WTC11 (cell line): ENCODE measurements around the gene BEND5. TPM values are rescaled to one million over a fixed set of nuclear protein-coding genes. Genes with fewer than 3 reads are reported as not detected.

Experiments used
- ATAC-seq: fragments of 200-7000 bp; cut with Tn5 transposase; 2 replicates; pipeline ENCODE4 v1.10.0; 2021; ENCODE audit warnings: mild to moderate bottlenecking, moderate library complexity
- CTCF ChIA-PET: fragments of 300-600 bp; sonication (Branson Sonifier 250); formaldehyde crosslinking; loops from one replicate; lab custom pipeline; 2021; ENCODE audit warnings: antibody characterized with exemption; lab: Charles Lee
- POLR2A ChIA-PET: fragments of 350-600 bp; sonication (Branson Sonifier 250); formaldehyde crosslinking; loops from one replicate; lab custom pipeline; 2021; ENCODE audit warnings: antibody characterized with exemption; lab: Charles Lee
- DNase-seq: peaks from one replicate; pipeline ENCODE4 v3.0.0; 2021; ENCODE audit warnings: low spot score
- H3K27ac Mint-ChIP-seq: 2 replicates; pipeline ENCODE4 v1.8.0; 2021; ENCODE audit warnings: mixed read lengths
- H3K27me3 Mint-ChIP-seq: 2 replicates; pipeline ENCODE4 v1.8.0; 2021; ENCODE audit warnings: low read depth, mild to moderate bottlenecking, moderate library complexity, mixed read lengths
- H3K36me3 Mint-ChIP-seq: 2 replicates; pipeline ENCODE4 v1.8.0; 2021; ENCODE audit warnings: mixed read lengths
- H3K4me1 Mint-ChIP-seq: 2 replicates; pipeline ENCODE4 v1.8.0; 2022; ENCODE audit warnings: mixed read lengths
- H3K4me3 Mint-ChIP-seq: 2 replicates; pipeline ENCODE4 v1.8.0; 2021; ENCODE audit warnings: mild to moderate bottlenecking, moderate library complexity, mixed read lengths
- H3K9me3 Mint-ChIP-seq: 2 replicates; pipeline ENCODE4 v1.8.0; 2021; ENCODE audit warnings: mixed read lengths
- CBFB ChIP-seq: sonication (generic); formaldehyde crosslinking; IDR thresholded peaks from 2 replicates; pipeline ENCODE4 v1.8.1; 2022; ENCODE audit warnings: mild to moderate bottlenecking, low read depth, missing genetic modification reagents
- CREM ChIP-seq: sonication (generic); formaldehyde crosslinking; IDR thresholded peaks from 2 replicates; pipeline ENCODE4 v1.8.1; 2022; ENCODE audit warnings: mild to moderate bottlenecking, missing genetic modification reagents, moderate library complexity
- IRF2 ChIP-seq: sonication (generic); formaldehyde crosslinking; IDR thresholded peaks from 2 replicates; pipeline ENCODE4 v1.8.0; 2022; ENCODE audit warnings: low read depth, missing genetic modification reagents, borderline replicate concordance
- KAT7 ChIP-seq: sonication (generic); formaldehyde crosslinking; IDR thresholded peaks from 2 replicates; pipeline ENCODE4 v1.8.1; 2023; ENCODE audit warnings: missing genetic modification reagents, mild to moderate bottlenecking, borderline replicate concordance
- MXD4 ChIP-seq: fragments of 250-450 bp; sonication (Bioruptor Pico); IDR thresholded peaks from 2 replicates; pipeline ENCODE4 v1.8.0; 2021; ENCODE audit warnings: mild to moderate bottlenecking, moderate library complexity, borderline replicate concordance
- SP1 ChIP-seq: sonication (generic); formaldehyde crosslinking; conservative IDR thresholded peaks from 2 replicates; pipeline ENCODE4 v1.8.1; 2022; ENCODE audit warnings: missing genetic modification reagents
- TCF7 ChIP-seq: sonication (generic); formaldehyde crosslinking; IDR thresholded peaks from 2 replicates; pipeline ENCODE4 v1.8.0; 2022; ENCODE audit warnings: mild to moderate bottlenecking, low read depth, missing genetic modification reagents, moderate library complexity
- ZNF671 ChIP-seq: fragments of 250-450 bp; sonication (Bioruptor Pico); IDR thresholded peaks from 2 replicates; pipeline ENCODE4 v1.8.0; 2021; ENCODE audit warnings: mild to moderate bottlenecking
- total RNA-seq: library from RNA; stranded (reverse); gene quantifications from 3 replicates; pipeline ENCODE4 v1.2.3, GENCODE V29; 2021
- TF ChIP-seq, protein P1 (sequence below): sonication (generic); formaldehyde crosslinking; IDR thresholded peaks from 2 replicates; pipeline ENCODE4 v1.8.0; 2022; ENCODE audit warnings: mild to moderate bottlenecking, missing genetic modification reagents
- TF ChIP-seq, protein P2 (sequence below): fragments of 250-450 bp; sonication (Bioruptor Pico); IDR thresholded peaks from 2 replicates; pipeline ENCODE4 v1.9.0; 2021; ENCODE audit warnings: mild to moderate bottlenecking
- TF ChIP-seq, protein P3 (sequence below): sonication (generic); formaldehyde crosslinking; conservative IDR thresholded peaks from 2 replicates; pipeline ENCODE4 v1.8.1; 2023; ENCODE audit warnings: mild to moderate bottlenecking, low read depth, missing genetic modification reagents, moderate library complexity
- TF ChIP-seq, protein P4 (sequence below): sonication (generic); formaldehyde crosslinking; IDR thresholded peaks from 2 replicates; pipeline ENCODE4 v1.8.1; 2023; ENCODE audit warnings: mild to moderate bottlenecking, missing genetic modification reagents
- TF ChIP-seq, protein P5 (sequence below): sonication (generic); formaldehyde crosslinking; IDR thresholded peaks from 2 replicates; pipeline ENCODE4 v1.8.0; 2023; ENCODE audit warnings: missing genetic modification reagents
- TF ChIP-seq, protein P6 (sequence below): sonication (generic); formaldehyde crosslinking; IDR thresholded peaks from 2 replicates; pipeline ENCODE4 v1.8.0; 2022; ENCODE audit warnings: mild to moderate bottlenecking, missing genetic modification reagents
- TF ChIP-seq, protein P7 (sequence below): sonication (generic); formaldehyde crosslinking; IDR thresholded peaks from 2 replicates; pipeline ENCODE4 v1.8.0; 2022; ENCODE audit warnings: missing genetic modification reagents

The BEND5 gene
- total RNA-seq, 1 experiment from 2014 or later, result 4.9 TPM

DNA sequence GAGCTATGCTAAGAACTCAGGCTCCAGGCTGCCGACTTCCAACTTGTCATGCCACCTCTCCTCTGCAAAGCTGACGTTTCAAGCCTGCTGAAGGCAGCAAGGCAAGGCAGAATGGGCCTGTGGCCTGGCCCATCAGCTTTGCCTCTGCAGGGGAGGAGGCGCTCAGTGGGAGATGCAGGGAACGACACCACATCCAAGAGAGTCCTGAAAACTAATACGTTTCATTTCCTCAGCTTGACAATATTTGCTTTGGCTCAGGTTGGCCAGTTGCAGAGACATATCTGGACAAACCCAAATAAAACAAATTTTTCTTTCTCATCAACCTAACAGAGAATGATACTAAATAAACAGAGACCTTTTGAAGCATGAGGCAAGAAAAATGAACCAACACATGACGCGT is 35.3 kb downstream of the BEND5 start:
- H3K27me3 Mint-ChIP-seq, result no peaks in the 10 kb centered on the region
- no peaks in the 10 kb centered on the region for H3K9me3 Mint-ChIP-seq
- H3K27ac Mint-ChIP-seq, result no peak overlapping the region
- POLR2A ChIA-PET, result no interaction called here
- no peak for TF ChIP-seq KAT7
- TF ChIP-seq, protein P1, sequence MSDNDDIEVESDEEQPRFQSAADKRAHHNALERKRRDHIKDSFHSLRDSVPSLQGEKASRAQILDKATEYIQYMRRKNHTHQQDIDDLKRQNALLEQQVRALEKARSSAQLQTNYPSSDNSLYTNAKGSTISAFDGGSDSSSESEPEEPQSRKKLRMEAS, result no peak
- TF ChIP-seq, protein P2, sequence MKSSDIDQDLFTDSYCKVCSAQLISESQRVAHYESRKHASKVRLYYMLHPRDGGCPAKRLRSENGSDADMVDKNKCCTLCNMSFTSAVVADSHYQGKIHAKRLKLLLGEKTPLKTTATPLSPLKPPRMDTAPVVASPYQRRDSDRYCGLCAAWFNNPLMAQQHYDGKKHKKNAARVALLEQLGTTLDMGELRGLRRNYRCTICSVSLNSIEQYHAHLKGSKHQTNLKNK (CRISPR knock-in tag), result no peak
- no peak for TF ChIP-seq SP1 (CRISPR knock-in tag)
- TF ChIP-seq CREM (CRISPR knock-in tag), result no peak
- TF ChIP-seq, protein P3, sequence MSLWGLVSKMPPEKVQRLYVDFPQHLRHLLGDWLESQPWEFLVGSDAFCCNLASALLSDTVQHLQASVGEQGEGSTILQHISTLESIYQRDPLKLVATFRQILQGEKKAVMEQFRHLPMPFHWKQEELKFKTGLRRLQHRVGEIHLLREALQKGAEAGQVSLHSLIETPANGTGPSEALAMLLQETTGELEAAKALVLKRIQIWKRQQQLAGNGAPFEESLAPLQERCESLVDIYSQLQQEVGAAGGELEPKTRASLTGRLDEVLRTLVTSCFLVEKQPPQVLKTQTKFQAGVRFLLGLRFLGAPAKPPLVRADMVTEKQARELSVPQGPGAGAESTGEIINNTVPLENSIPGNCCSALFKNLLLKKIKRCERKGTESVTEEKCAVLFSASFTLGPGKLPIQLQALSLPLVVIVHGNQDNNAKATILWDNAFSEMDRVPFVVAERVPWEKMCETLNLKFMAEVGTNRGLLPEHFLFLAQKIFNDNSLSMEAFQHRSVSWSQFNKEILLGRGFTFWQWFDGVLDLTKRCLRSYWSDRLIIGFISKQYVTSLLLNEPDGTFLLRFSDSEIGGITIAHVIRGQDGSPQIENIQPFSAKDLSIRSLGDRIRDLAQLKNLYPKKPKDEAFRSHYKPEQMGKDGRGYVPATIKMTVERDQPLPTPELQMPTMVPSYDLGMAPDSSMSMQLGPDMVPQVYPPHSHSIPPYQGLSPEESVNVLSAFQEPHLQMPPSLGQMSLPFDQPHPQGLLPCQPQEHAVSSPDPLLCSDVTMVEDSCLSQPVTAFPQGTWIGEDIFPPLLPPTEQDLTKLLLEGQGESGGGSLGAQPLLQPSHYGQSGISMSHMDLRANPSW, result no peak
- TF ChIP-seq ZNF671, result no peak
- no peak for TF ChIP-seq TCF7 (CRISPR knock-in tag)
- no peak for TF ChIP-seq CBFB
- TF ChIP-seq, all 79 proteins: peak for 0
- peaks cover 13% of the 10 kb centered on the region for H3K4me1 Mint-ChIP-seq
- CTCF ChIA-PET, result interaction anchor here (1.0 to 1.1 kb wide), 2 partner anchors 169 to 210 kb away, joined by 3 to 4 read pairs; no protein-coding TSS in a partner anchor
- no peaks in the 10 kb centered on the region for H3K36me3 Mint-ChIP-seq
- DNase-seq, result no peak
- H3K4me3 Mint-ChIP-seq, result no peak overlapping the region
- ATAC-seq, result peak; percentile 24; the same call in 1 of the 2 replicates

DNA sequence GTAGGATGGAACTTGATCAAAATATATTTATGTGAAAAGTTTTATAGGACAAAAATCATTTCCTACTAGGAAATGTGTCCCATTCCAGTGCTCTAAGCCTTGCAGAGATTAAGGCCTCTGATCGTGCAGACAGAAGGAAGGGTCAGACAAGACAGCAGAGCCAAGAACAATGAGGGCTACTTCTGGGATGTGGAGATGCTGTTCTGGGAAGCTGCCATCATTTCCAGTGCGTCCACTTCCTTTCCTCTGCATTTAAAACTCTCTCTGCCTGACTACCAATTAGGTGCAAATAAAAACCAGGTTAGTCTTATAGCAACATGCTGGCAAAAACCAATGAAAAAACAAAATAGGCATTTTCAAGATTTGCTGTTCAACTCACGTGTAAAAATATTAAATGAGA is 36.1 kb downstream of the BEND5 start:
- Mint-ChIP-seq H3K4me1 (peaks cover 20% of the 10 kb centered on the region), H3K4me3 (no peak overlapping the region), H3K27me3 (no peaks in the 10 kb centered on the region), H3K36me3 (peaks cover 4% of the 10 kb centered on the region; the same call in 1 of the 2 replicates), H3K9me3 (no peaks in the 10 kb centered on the region), H3K27ac (no peak overlapping the region)
- ChIA-PET CTCF (interaction anchor here (1.1 kb wide), 1 partner anchor 209 kb away, joined by 3 read pairs; no protein-coding TSS in a partner anchor), POLR2A (no interaction called here)
- DNase-seq (no peak), ATAC-seq (no peak)
- TF ChIP-seq CBFB (no peak), MXD4 (CRISPR knock-in tag) (no peak), IRF2 (no peak)
- TF ChIP-seq, protein P4, sequence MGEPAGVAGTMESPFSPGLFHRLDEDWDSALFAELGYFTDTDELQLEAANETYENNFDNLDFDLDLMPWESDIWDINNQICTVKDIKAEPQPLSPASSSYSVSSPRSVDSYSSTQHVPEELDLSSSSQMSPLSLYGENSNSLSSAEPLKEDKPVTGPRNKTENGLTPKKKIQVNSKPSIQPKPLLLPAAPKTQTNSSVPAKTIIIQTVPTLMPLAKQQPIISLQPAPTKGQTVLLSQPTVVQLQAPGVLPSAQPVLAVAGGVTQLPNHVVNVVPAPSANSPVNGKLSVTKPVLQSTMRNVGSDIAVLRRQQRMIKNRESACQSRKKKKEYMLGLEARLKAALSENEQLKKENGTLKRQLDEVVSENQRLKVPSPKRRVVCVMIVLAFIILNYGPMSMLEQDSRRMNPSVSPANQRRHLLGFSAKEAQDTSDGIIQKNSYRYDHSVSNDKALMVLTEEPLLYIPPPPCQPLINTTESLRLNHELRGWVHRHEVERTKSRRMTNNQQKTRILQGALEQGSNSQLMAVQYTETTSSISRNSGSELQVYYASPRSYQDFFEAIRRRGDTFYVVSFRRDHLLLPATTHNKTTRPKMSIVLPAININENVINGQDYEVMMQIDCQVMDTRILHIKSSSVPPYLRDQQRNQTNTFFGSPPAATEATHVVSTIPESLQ, result no peak
- TF ChIP-seq, protein P5, sequence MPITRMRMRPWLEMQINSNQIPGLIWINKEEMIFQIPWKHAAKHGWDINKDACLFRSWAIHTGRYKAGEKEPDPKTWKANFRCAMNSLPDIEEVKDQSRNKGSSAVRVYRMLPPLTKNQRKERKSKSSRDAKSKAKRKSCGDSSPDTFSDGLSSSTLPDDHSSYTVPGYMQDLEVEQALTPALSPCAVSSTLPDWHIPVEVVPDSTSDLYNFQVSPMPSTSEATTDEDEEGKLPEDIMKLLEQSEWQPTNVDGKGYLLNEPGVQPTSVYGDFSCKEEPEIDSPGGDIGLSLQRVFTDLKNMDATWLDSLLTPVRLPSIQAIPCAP (CRISPR knock-in tag), result no peak
- TF ChIP-seq, protein P6, sequence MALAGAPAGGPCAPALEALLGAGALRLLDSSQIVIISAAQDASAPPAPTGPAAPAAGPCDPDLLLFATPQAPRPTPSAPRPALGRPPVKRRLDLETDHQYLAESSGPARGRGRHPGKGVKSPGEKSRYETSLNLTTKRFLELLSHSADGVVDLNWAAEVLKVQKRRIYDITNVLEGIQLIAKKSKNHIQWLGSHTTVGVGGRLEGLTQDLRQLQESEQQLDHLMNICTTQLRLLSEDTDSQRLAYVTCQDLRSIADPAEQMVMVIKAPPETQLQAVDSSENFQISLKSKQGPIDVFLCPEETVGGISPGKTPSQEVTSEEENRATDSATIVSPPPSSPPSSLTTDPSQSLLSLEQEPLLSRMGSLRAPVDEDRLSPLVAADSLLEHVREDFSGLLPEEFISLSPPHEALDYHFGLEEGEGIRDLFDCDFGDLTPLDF, result no peak
- TF ChIP-seq, protein P7, sequence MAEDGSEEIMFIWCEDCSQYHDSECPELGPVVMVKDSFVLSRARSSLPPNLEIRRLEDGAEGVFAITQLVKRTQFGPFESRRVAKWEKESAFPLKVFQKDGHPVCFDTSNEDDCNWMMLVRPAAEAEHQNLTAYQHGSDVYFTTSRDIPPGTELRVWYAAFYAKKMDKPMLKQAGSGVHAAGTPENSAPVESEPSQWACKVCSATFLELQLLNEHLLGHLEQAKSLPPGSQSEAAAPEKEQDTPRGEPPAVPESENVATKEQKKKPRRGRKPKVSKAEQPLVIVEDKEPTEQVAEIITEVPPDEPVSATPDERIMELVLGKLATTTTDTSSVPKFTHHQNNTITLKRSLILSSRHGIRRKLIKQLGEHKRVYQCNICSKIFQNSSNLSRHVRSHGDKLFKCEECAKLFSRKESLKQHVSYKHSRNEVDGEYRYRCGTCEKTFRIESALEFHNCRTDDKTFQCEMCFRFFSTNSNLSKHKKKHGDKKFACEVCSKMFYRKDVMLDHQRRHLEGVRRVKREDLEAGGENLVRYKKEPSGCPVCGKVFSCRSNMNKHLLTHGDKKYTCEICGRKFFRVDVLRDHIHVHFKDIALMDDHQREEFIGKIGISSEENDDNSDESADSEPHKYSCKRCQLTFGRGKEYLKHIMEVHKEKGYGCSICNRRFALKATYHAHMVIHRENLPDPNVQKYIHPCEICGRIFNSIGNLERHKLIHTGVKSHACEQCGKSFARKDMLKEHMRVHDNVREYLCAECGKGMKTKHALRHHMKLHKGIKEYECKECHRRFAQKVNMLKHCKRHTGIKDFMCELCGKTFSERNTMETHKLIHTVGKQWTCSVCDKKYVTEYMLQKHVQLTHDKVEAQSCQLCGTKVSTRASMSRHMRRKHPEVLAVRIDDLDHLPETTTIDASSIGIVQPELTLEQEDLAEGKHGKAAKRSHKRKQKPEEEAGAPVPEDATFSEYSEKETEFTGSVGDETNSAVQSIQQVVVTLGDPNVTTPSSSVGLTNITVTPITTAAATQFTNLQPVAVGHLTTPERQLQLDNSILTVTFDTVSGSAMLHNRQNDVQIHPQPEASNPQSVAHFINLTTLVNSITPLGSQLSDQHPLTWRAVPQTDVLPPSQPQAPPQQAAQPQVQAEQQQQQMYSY, result no peak
